HG02571 (cell line): ENCODE data around the gene PAQR5.
"Not testable (repeated sequence)": the region's sequence is repeated elsewhere in the genome, so short reads cannot be mapped to it uniquely, and the experiment has no call there.

Experiments
- ATAC-seq: cut with Tn5 transposase; IDR thresholded peaks from one replicate; pipeline ENCODE4 v1.9.1; 2021; ENCODE audit warnings: mild to moderate bottlenecking, moderate library complexity; ENCODE audit not compliant: unreplicated experiment

PAQR5 gene

GRCh38 chr15:69346112-69346511 lies 47.4 kb downstream of the PAQR5 start:
- no peak for ATAC-seq

DNA sequence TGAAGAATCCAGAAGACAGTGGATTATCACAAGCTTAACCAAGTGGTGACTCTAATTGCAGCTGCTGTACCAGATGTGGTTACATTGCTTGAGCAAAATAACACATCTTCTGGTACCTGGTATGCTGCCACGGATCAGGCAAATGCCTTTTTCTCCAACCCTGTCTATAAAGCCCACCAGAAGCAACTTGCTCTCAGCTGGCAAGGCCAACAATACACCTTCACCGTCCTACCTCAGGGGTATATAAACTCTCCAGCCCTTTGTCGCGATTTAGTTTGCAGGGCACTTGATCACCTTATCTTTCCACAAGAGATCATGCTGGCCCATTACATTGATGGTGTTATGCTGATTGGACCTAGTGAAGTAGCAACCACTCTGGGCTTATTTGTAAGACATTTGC lies 52.6 kb downstream of the PAQR5 start:
- ATAC-seq = no peak

GRCh38 chr15:69351884-69352283 lies 53.2 kb downstream of the PAQR5 start:
- ATAC-seq = no peak

DNA sequence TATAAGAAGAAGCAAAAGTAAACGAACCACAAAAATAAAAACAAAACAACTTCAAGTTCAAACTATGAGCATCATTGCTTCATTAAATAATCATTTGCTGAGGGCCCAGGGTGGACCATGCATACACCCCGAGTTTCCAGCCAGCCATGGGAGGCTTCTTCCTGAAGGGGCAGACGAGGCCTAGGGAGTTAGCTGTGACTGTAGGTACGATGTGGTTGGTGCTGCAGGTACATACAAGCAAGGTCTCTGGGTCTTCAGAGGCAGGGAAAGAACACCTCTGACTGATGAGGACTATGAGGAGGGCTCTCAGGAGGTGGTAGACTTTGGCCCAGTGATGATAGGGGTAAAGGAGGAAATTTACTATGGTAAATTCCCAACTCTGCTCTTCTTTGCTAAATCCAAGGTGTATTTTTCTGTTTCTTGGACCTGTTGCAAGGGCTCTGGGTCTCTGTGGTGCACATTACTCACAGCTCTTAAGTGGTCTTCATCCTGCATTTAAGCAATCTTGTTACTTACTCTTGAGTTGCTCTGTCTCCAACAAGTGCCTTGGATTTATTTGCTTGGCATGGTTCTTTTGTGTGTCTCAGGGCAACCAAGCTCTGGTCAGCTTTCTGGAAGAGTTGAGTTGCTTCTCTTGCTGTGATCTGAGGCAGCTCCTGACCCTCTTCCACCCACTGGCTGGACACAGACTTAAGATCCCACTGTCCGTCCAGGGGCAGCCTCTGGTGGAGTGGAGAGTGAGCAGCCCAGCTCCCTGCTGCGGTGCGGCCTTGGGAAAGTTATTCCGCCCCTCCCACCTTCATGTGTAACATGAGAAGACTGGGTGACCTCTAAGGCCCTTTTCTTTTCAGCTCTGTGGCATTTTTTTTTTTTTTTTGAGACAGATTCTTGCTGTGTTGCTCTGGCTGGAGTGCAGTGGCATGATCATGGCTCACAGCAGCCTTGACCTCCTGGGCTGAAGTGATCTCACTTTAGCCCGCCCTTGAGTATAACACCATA lies 59.4 kb downstream of the PAQR5 start:
- ATAC-seq = no peak

DNA sequence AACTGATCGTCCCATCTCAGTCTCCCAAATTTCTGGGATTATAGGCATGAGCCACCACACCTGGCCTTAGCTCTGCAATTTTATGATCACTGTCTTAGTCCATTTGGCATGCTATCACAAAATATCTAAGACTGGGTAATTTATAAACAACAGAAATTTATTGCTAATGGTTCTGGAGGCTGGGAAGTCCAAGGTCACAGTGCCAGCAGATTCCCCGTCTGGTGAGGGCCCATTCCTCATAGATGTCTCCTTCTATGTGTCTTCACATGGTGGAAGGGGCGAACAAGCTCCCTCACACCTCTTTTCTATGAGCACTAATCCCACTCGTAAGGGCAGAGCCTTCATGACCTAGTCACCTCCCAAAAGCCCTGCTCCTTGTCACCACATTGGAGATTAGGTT lies 60.1 kb downstream of the PAQR5 start:
- no peak for ATAC-seq

- no peak for ATAC-seq
These were observed 61.0 kb downstream of the PAQR5 start for GRCh38 chr15:69359722-69360121.

GRCh38 chr15:69360642-69361041 lies 61.9 kb downstream of the PAQR5 start:
- ATAC-seq = no peak

DNA sequence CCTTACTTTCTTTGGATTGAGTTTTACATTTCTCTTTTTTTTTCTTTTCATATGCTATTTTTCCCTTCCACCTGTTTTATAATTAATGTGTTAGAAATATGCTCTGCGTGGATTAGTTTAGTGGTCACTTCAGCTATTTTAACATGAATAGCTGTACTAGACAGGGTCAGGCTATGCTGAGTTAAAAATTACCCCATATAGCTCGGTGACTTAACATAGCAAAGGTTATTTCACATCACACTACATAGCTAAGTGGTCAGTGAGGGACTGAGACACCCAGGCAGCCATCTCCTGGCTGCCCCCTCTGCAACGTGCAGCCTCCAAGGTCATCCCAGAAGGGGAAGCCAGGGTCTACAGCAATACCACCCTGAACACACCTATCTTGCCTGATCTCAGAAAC lies 68.5 kb downstream of the PAQR5 start:
- ATAC-seq = no peak

GRCh38 chr15:69369631-69370030 lies 70.9 kb downstream of the PAQR5 start:
- ATAC-seq = no peak

- no peak for ATAC-seq
These were observed 74.7 kb downstream of the PAQR5 start for GRCh38 chr15:69373406-69373805.

GRCh38 chr15:69375151-69375790 lies 76.6 kb downstream of the PAQR5 start:
- ATAC-seq = no peak

DNA sequence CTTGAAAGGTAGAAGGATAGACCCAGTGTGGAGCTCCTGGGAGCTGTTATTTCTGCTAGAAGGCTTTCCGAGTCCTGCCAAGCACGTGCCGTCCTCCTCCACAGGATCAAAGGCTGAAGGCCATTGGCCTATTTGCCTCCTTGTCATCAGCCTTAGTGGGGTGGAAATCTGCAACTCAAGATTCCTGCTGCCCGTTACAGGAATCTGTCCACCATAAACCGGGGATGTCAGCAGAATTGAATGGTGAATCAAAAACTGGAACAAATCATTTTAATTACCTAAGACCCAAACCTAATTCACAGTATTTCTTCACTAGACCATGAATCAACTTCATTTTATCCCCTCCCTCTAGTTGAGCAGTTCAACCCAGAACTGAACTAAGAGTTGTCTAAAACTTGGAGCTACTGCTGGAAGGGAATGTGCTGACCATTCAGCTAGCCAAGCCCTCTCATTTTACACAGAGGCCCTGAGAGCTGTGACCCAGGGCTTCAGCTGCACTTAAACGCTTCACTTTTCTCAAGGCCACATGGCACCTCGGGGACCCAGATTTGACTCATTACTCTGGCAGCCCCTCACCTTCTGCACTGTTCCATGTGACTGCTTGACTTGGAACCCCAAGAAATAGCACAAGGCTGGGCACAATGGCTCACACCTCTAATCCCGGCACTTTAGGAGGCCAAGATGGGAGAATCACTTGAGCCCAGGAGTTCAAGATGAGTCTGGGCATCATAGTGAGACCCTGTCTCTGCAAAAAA lies 78.7 kb downstream of the PAQR5 start:
- no peak for ATAC-seq

DNA sequence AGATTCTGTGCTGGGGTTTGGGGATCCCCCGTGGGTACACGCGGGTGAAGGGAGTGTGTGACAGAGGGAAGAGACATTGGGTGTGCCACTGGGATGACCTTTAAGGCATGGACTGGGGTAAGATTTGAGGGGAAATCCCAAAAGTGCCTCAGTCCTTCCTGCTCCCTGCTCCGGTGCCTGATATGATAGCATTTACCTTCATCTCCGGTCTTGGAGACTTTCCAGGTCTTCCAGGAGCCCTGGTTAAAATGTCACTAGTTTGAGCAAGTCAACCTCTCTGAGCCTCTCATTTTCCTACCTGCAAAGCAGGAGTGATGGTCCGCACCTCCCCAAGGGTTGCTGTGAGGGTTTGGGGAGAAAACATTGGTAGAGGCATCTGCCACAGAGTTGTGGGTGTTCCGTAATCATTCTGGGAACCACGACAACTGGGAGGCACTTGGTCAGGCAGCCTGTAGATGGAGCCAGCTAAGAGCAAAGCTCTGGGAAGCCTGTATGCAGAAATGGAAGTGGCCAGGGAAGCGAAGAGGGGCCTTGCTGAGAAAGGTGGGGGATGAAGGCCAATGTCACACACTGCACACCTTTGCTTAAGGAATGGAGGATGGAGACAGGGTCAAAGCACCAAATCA lies 81.5 kb downstream of the PAQR5 start:
- ATAC-seq = no peak

DNA sequence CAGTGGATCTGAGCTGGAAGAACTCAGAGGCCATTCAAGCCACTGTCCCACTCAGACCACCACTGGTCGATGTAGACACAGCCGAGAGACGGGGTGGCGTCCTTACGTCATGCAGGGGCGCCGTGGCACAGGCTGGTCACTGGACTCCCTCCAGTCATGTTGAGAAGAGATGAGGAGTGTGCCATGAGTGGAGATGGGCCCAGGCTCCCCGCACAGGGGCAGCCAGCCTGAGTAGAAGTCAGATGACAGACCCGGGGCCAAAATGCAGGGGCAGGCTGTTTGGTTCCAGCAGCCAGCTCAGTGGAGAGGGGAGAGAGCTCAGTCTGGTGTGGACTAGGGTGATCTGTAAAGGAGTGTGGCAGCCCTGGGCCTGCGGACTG lies 82.0 kb downstream of the PAQR5 start:
- no peak for ATAC-seq

DNA sequence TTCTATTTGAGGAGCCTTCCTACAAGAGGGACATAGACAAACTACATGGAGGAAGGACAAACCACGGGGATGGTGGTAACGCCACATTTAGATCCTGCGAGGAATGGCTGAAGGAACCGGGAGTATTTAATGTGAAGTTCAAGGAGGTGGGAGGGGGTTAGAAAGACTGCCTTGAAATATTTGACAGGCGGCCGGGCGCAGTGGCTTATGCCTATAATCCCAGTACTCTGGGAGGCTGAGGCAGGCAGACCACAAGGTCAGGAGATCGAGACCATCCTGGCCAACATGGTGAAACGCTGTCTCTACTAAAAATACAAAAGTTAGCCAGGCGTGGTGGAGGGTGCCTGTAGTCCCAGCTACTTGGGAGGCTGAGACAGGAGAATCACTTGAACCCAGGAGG lies 83.5 kb downstream of the PAQR5 start:
- not testable (repeated sequence) for ATAC-seq

DNA sequence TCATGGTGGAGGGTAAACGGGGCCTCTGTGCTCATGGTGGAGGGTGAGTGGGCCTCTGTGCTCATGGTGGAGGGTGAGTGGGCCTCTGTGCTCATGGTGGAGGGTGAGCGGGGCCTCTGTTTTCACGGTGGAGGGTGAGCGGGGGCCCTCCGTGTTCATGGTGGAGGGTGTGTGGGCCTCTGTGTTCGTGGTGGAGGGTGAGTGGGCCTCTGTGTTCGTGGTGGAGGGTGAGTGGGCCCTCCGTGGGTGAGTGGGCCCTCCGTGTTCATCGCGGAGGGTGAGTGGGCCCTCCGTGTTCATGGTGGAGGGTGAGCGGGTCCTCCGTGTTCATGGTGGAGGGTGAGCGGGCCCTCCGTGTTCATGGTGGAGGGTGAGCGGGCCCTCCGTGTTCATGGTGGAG lies 85.4 kb downstream of the PAQR5 start:
- not testable (repeated sequence) for ATAC-seq

GRCh38 chr15:69384626-69385598 lies 86.2 kb downstream of the PAQR5 start:
- no peak for ATAC-seq

DNA sequence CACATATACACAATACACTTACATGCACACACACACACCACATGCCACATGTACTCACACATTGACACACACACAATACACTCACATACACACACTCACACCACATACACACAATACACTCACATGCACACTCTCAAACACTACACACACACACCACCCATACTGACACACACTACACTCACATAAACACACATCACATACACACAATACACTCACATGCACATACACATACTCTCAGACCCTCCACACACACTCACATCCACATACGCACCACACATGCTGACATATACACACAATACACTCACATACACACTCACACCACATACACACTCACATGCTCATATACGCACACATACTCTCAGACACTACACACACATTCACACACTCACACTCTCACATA lies 87.1 kb downstream of the PAQR5 start:
- no peak for ATAC-seq

GRCh38 chr15:69386284-69386683 lies 87.6 kb downstream of the PAQR5 start:
- no peak for ATAC-seq

DNA sequence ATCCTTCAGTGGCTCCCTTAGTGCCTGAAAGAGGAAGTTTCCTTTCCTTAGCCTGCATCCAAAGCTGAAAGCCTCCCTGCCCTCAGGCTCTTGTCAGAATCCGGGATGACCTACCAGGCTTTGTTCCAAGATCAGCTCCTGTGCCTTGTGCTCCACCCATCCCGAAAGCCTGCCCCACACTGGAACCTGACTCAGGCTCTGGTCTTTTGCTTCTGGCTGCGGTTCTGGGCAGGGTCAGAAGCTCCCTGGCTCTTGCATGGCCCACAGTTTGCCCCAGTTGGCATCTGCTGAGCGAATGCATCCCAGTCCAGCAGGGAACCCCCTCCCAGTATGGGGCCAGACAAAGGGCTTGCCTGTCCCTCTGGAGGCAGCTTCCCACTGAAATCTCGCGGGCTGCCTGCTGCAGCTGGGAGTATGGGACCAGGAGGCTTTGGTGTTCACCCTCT lies 89.6 kb downstream of the PAQR5 start:
- no peak for ATAC-seq
